NCI-H2029 treated with DMSO at 0.1 percent for 48 hours (cell line): Measurements from ENCODE around the gene NAT9.

Experiments
- DNase-seq: peaks from one replicate; lab custom pipeline; 2025; lab: John Stamatoyannopoulos, UW

Gene NAT9

GRCh38 chr17:74761419-74761818 is 14.7 kb downstream of the NAT9 start:
- DNase-seq, result no peak

DNA sequence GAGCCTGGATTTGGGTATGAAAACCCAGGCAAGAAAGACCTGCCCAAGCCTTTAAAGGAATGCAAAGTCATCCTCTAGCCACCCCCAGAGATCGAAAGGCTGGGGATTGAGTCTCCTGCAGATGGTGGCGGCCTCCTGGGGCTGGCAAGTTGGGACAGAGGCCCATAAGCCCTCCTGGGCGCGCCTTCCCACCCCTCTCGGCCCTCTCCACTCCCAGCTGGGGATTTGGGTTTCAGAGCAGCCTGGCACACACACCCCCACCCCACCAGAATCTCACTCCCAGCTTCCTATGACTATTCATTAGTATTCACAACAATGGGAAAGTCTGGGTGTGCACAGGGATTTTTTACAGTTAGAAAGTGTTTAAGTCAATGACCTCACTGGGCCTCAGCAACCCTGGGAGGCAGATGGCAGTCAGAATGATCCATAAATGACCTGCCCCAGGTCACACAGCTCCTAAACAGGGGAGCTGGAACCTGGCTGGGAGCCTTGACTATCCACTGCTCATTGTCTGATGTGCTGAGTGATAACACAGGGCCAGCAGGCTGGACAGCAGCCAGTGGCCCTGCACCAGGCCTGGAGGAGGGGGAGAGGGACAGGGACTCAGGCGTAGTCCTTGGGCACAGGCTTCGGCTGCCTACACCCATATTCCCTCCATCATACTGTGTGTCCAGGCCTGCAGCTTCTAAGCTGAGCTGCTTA is 15.6 kb downstream of the NAT9 start:
- no peak for DNase-seq

- no peak for DNase-seq
These were observed 16.2 kb downstream of the NAT9 start for GRCh38 chr17:74759941-74760340.

DNA sequence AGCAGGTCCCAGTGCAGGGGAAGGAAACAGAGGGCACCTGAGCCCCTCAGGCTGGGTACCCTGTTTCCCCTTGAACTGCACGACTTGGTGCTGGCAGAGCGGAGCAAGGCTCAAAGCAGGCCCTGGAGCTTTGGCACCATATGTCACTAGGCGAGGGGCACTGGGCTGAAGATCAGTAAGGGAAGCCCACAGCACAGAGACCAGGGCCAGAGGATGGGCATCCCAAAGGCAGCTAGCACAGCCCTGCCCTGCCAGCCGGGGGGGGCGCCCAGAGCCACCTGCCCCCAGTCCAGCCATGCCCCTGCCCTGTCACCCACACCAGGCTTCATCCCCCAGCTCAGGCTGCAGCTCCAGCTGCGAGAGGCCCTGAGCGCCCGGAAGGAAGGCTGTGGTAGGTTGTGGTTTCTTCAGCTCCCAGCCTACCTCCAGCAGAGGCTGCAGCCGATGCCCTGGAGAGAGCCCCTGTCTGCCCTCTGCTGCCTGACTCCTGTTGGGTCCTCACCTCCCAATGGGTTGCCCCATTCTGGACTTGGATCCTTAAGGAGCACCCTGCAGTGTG is 16.8 kb downstream of the NAT9 start:
- DNase-seq, result no peak

GRCh38 chr17:74758848-74759168 is 17.3 kb downstream of the NAT9 start:
- no peak for DNase-seq

DNA sequence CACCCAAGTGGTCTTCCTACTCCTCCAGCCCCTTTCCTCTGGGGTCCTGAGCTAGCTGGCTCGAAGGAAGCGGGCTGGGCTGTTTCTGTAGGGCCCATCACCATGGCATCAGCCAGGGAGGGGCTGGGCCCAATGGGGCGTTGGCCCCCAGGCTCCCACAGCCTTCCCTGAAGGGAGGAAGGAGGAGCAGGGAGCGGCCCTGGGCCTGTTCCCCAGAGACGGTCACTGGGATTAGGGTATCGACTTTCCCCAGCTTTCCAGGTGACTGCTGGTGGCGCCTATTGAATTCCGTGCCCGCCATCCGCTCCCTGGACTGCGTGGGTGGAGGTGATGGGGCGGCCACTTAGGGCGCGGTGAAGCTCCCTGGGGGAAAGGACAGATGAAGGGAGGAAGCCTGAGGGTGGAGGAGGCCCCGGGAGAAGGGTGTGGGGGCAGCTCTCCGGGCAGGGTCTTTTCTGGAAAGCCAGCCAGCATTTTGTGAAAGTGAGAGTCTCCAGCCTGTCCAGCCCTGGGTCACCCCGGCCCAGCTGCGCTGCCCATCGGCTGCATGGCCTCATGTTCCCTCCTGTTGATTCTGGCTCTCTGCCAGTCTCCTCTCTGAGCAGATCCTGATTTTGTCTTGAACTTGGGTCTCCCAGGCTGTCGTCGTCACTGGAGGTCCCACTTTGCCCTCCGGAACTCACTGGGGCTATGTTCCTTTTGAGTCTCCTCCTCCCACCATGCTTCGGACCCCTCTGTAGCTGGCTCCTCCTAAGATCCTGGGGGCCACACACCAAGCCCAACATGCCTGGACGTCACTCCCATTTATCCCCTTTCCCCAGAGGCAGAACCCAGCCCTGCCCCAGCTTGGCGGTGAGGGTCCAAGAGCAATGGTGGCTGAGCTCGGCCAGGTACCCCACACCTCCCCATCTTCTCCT is 18.0 kb downstream of the NAT9 start:
- DNase-seq, result no peak

DNA sequence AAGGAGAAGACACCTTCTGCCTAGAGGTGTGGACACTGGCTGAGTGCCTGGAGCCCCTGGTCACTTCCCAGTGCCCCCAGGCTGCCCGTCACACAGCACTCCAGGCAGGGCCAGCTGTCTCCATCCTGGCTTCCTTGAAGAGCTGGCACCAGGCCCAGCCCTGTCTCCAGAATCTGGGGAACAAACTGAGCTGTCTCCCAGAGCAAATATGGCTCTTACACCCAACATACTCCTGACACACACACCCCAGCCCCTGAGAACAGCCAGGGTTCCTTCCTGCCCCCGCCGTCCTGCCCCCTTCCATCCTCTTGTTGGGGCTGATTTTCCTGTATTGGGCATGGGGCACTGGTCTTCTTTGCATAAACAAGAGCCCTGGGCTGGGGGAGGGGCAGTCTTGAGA is 18.6 kb downstream of the NAT9 start:
- DNase-seq, result no peak

GRCh38 chr17:74756891-74757290 is 19.3 kb downstream of the NAT9 start:
- DNase-seq, result no peak

GRCh38 chr17:74755533-74755932 is 20.6 kb downstream of the NAT9 start:
- DNase-seq, result no peak

GRCh38 chr17:74754832-74755231 is 21.3 kb downstream of the NAT9 start:
- DNase-seq, result no peak

DNA sequence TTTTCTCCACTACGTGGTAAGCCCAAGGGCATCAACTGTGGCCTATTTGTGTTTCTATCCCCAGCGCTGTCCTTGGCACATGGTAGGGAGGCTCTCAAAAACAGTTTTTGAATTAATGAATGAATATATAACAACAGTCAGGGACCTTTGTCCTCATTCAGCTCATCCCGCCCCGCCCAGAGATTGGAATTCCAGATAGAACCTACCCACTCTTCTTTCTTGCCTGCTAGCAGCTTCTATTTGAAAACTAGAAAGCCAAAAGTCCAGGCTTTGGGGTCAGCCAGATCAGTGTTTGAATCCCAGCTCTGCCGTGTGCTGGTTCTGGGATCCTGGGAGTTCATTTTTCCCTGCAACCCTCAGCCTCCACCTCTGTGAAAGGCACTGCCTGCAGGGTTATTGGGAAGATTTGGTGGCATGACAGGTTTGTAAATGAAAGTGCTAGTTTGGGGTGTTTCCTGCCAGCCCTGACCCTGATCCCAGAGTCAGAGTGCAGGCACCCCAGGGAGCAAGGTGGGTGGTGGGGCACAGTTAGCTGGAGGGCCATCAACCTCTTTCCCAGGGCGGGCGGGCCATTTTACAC is 23.2 kb downstream of the NAT9 start:
- no peak for DNase-seq

GRCh38 chr17:74752415-74752814 is 23.7 kb downstream of the NAT9 start:
- no peak for DNase-seq

DNA sequence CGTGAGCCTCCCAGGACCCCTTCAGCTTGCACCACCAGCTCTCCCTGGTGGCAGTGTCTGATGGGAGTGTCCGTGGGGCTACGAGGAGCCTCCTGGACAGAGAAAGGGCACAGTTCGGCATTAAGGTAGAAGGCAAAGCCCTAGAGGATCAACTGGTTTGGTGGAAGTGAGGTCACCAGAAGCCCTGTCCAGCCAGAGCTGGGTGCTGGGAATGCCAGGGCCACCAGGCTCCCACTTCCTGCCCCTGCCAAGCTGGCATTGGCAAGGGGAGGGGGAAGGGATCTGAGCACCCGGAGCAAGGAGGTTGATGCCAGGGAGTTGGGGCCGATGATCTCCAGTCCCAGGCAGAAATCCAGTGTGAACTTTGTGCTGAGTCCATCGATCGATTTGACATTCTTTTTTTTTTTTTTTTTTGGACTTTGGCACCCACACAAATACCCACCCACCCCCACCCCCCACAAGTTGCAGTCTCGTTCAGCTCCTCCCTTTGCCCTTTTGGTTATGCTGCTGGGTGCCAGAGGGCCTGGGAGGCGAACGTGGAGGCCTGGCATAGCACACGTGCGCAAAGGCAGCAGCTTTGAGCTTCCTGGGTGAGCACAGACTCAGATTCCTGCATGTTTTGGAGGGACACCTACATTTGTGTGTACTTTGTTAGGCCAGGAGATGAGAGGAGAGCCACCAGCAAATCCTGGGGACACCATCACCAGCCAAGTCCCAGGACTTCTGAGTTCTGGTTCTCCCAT is 25.6 kb downstream of the NAT9 start:
- no peak for DNase-seq

DNA sequence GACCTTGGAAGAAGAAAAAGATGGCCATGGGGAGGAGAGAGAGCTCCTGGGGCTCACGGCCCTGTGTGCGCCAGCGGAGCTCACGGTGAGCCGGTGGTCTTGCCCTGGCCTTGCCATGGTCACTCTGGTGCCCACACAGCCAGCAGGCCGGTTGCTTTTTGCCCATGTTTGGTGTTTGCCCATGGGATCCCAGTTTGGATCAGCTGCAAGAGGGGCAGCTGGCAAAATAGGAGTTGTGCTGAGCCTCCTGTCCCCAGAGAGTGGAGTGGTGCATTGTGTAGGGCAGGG is 26.2 kb downstream of the NAT9 start:
- no peak for DNase-seq

- no peak for DNase-seq
These were observed 26.7 kb downstream of the NAT9 start for GRCh38 chr17:74749279-74750038.

GRCh38 chr17:74748529-74749278 is 27.4 kb downstream of the NAT9 start, which contains the start of gene NHERF1:
Gene NHERF1 (plus strand): TSS chr17:74748628. CDS start chr17:74748847, 219 bp downstream.
- DNase-seq, result peak; percentile 39

- DNase-seq, result no peak
These were observed 27.9 kb downstream of the NAT9 start for GRCh38 chr17:74748279-74748528.

- DNase-seq, result no peak
These were observed 29.2 kb downstream of the NAT9 start for GRCh38 chr17:74746922-74747321.

GRCh38 chr17:74746376-74746775 is 29.8 kb downstream of the NAT9 start:
- DNase-seq, result no peak

GRCh38 chr17:74745548-74746177 is 30.5 kb downstream of the NAT9 start:
- DNase-seq, result no peak
